ENCODE measurements around the gene METTL15.
"Not testable (repeated sequence)": the region's sequence is repeated elsewhere in the genome, so short reads cannot be mapped to it uniquely, and the experiment has no call there.

Gene METTL15

DNA sequence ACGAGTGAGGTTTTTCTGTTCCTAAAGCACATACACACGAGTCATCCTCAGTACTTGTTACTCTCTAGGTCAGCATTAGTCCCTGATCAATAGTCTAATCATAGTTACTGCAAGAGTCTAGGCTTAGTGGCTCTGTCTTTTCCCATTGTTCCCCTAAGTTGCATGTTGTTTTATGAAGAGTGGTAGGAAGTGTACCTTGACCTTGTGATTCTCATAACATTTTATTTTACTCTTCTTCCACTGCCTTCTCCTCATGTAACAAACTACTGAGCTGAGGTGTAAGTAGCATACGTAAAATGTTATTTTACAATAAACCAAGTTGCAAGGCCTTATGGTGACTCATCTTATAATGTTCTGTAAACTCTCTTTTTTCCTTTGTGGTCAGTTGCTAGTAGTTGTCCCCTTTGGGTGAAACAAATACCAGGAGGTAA is 15.0 kb downstream of the METTL15 start:
- H4K20me1 ChIP-seq (ENCODE audit: insufficient read depth, low read length), result no peaks in the 10 kb centered on the region
- 0 out of 2 replicates have a peak, but pooled peaks cover 3% of the 10 kb centered on the region for H3F3A ChIP-seq (ENCODE audit: insufficient read depth, low read length)
- H3K4me1 ChIP-seq (ENCODE audit: low read length), result no peaks in the 10 kb centered on the region
- H3K4me2 ChIP-seq (ENCODE audit: low read depth, low read length), result no peak overlapping the region
- DNase-seq, result no peak
- no peak overlapping the region for H3K9ac ChIP-seq (ENCODE audit: low read length)
- no peaks in the 10 kb centered on the region for H3K36me3 ChIP-seq (replicated peaks; ENCODE audit: insufficient read depth, low read length)
- H2AFZ ChIP-seq (ENCODE audit: low read length), result no peak overlapping the region
- no peaks in the 10 kb centered on the region for H3K9me3 ChIP-seq (replicated peaks; ENCODE audit: insufficient read depth, low read length)
- TF ChIP-seq, protein P1, sequence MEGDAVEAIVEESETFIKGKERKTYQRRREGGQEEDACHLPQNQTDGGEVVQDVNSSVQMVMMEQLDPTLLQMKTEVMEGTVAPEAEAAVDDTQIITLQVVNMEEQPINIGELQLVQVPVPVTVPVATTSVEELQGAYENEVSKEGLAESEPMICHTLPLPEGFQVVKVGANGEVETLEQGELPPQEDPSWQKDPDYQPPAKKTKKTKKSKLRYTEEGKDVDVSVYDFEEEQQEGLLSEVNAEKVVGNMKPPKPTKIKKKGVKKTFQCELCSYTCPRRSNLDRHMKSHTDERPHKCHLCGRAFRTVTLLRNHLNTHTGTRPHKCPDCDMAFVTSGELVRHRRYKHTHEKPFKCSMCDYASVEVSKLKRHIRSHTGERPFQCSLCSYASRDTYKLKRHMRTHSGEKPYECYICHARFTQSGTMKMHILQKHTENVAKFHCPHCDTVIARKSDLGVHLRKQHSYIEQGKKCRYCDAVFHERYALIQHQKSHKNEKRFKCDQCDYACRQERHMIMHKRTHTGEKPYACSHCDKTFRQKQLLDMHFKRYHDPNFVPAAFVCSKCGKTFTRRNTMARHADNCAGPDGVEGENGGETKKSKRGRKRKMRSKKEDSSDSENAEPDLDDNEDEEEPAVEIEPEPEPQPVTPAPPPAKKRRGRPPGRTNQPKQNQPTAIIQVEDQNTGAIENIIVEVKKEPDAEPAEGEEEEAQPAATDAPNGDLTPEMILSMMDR (IDR thresholded peaks at IDR 0.05; ENCODE audit: low read length), result no peak
- TF ChIP-seq EZH2phosphoT487 (IDR thresholded peaks at IDR 0.05; ENCODE audit: low read length) (no peak), EZH2 (optimal IDR thresholded peaks at IDR 0.05; ENCODE audit: low read depth, low read length) (no peak)
- peaks cover 10% of the 10 kb centered on the region; the same call in 1 of the 2 replicates for H3K79me2 ChIP-seq (ENCODE audit: low read length)
- H3K27me3 ChIP-seq (replicated peaks; ENCODE audit: insufficient read depth, low read length), result no peaks in the 10 kb centered on the region
- H3K4me3 ChIP-seq (ENCODE audit: low read length), result no peak overlapping the region
- H3K9me2 ChIP-seq (replicated peaks; ENCODE audit: insufficient read depth, low read length), result no peaks in the 10 kb centered on the region
- H3K27ac ChIP-seq (ENCODE audit: low read length), result no peak overlapping the region

GRCh38 chr11:28132548-28132947 is 24.4 kb downstream of the METTL15 start:
- Histone ChIP-seq H3K36me3 (replicated peaks; ENCODE audit: insufficient read depth, low read length) (no peaks in the 10 kb centered on the region), H3K4me3 (ENCODE audit: low read length) (no peak overlapping the region), H3F3A (ENCODE audit: insufficient read depth, low read length) (no peaks in the 10 kb centered on the region), H3K79me2 (ENCODE audit: low read length) (no peaks in the 10 kb centered on the region), H3K9ac (ENCODE audit: low read length) (no peak overlapping the region), H4K20me1 (ENCODE audit: insufficient read depth, low read length) (no peaks in the 10 kb centered on the region), H3K4me1 (ENCODE audit: low read length) (no peaks in the 10 kb centered on the region), H3K27me3 (replicated peaks; ENCODE audit: insufficient read depth, low read length) (no peaks in the 10 kb centered on the region), H3K9me2 (replicated peaks; ENCODE audit: insufficient read depth, low read length) (no peaks in the 10 kb centered on the region), H3K27ac (ENCODE audit: low read length) (no peak overlapping the region), H3K4me2 (ENCODE audit: low read depth, low read length) (no peak overlapping the region), H3K9me3 (replicated peaks; ENCODE audit: insufficient read depth, low read length) (no peaks in the 10 kb centered on the region; the same call in 1 of the 2 replicates), H2AFZ (ENCODE audit: low read length) (no peak overlapping the region)
- TF ChIP-seq EZH2phosphoT487 (IDR thresholded peaks at IDR 0.05; ENCODE audit: low read length), result no peak
- TF ChIP-seq EZH2 (optimal IDR thresholded peaks at IDR 0.05; ENCODE audit: low read depth, low read length), result no peak
- TF ChIP-seq, protein P1 (IDR thresholded peaks at IDR 0.05; ENCODE audit: low read length), result no peak
- no peak for DNase-seq

DNA sequence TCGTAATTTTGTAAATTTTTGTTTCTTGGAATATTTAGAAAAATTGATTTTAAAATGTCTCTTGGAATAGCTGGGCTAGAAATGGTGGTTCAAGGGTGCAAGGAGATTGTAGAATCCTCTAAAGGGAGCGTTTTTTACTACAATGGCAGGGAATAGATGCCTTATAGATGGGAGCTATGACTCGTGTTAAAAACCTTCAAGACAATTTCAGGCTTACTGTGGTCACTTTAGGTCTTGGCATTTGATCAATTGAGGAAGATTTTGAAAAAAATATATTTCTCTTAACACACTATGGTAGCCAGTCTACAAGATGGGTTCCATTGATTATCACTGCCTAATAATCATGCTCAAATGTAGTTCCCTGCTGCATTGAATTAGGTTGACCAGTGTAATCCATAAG is 25.0 kb downstream of the METTL15 start:
- no peaks in the 10 kb centered on the region for H3K4me1 ChIP-seq (ENCODE audit: low read length)
- H3F3A ChIP-seq (ENCODE audit: insufficient read depth, low read length), result no peaks in the 10 kb centered on the region
- H3K36me3 ChIP-seq (replicated peaks; ENCODE audit: insufficient read depth, low read length), result no peaks in the 10 kb centered on the region
- H3K4me2 ChIP-seq (ENCODE audit: low read depth, low read length), result no peak overlapping the region
- H3K79me2 ChIP-seq (ENCODE audit: low read length), result no peaks in the 10 kb centered on the region
- DNase-seq, result no peak
- no peak overlapping the region for H3K9ac ChIP-seq (ENCODE audit: low read length)
- no peaks in the 10 kb centered on the region for H4K20me1 ChIP-seq (ENCODE audit: insufficient read depth, low read length)
- H3K9me3 ChIP-seq (replicated peaks; ENCODE audit: insufficient read depth, low read length), result no peaks in the 10 kb centered on the region; the same call in 1 of the 2 replicates
- H2AFZ ChIP-seq (ENCODE audit: low read length), result no peak overlapping the region
- no peak overlapping the region for H3K4me3 ChIP-seq (ENCODE audit: low read length)
- no peaks in the 10 kb centered on the region for H3K9me2 ChIP-seq (replicated peaks; ENCODE audit: insufficient read depth, low read length)
- no peaks in the 10 kb centered on the region for H3K27me3 ChIP-seq (replicated peaks; ENCODE audit: insufficient read depth, low read length)
- TF ChIP-seq EZH2phosphoT487 (IDR thresholded peaks at IDR 0.05; ENCODE audit: low read length) (no peak), EZH2 (optimal IDR thresholded peaks at IDR 0.05; ENCODE audit: low read depth, low read length) (no peak)
- TF ChIP-seq, protein P1 (IDR thresholded peaks at IDR 0.05; ENCODE audit: low read length), result no peak
- H3K27ac ChIP-seq (ENCODE audit: low read length), result no peak overlapping the region

DNA sequence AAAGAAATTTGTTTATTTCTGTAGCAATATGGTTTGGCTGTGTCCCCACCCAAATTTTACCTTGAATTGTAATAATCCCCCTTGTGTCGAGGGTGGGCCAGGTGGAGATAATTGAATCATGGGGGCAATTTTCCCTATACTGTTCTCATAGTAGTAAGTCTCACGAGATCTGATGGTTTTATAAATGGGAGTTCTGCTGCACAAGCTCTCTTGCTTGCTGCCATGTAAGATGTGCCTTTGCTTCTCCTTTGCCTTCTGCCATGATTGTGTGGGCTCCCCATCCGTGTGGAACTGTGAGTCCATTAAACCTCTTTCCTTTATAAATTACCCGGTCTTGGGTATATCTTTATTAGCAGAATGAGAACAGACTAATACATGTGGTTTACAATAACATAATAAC is 28.0 kb downstream of the METTL15 start:
- H3K4me2 ChIP-seq (ENCODE audit: low read depth, low read length); H2AFZ ChIP-seq (ENCODE audit: low read length); H3K9me2 ChIP-seq (replicated peaks; ENCODE audit: insufficient read depth, low read length); H3K27ac ChIP-seq (ENCODE audit: low read length); H3K4me3 ChIP-seq (ENCODE audit: low read length); H3K27me3 ChIP-seq (replicated peaks; ENCODE audit: insufficient read depth, low read length); H4K20me1 ChIP-seq (ENCODE audit: insufficient read depth, low read length); H3F3A ChIP-seq (ENCODE audit: insufficient read depth, low read length); H3K36me3 ChIP-seq (replicated peaks; ENCODE audit: insufficient read depth, low read length); H3K9me3 ChIP-seq (replicated peaks; ENCODE audit: insufficient read depth, low read length); H3K9ac ChIP-seq (ENCODE audit: low read length); DNase-seq; H3K79me2 ChIP-seq (ENCODE audit: low read length); H3K4me1 ChIP-seq (ENCODE audit: low read length): not testable (repeated sequence)

Measured in MM.1S (cell line).